ENCODE results near the gene OR2C3.
A peak's percentile ranks its signal among the peaks of the same experiment; 100 is the strongest.
"Not testable (repeated sequence)": the region's sequence is repeated elsewhere in the genome, so short reads cannot be mapped to it uniquely, and the experiment has no call there.

The OR2C3 gene

DNA sequence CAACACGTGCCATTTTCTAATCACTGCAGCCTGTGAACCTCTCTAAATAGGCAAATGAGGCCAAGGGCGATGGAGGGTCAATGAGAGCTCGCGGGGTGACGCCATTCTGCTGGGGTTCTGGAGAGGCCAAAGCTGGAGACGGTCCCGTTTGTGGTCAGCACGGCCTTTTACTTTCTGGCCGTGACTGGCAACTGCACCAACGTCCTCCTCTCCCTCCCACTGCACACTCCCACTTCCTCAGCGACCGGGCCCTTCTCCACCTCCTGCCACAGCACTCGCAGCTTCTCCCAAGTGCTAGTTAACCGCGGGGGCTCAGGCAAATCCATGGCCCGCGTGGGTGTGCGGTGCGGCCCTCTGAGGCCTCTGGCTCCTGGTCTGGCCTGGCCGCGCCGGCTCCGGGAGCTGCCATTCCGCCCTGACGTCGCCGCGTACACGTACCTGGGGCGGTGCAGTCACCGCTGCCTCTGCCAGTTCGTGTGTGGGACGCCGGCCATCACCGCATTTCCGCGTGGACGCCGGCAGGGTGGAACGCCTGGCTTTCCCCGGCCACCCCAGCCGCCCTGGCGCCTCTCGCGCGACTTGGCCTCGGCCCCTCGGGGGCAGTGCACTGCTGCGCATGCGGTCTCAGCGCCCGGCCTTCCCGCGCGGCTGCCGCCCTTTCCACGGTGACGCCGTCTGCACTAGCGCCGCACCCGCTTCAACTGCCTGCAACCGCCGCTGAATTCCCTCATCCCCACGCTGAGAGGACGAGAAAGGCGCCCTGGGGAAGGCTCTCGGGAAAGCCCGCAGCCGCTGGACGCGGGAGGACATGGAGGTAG lies 18.2 kb downstream of the OR2C3 start:
- no peak for DNase-seq

DNA sequence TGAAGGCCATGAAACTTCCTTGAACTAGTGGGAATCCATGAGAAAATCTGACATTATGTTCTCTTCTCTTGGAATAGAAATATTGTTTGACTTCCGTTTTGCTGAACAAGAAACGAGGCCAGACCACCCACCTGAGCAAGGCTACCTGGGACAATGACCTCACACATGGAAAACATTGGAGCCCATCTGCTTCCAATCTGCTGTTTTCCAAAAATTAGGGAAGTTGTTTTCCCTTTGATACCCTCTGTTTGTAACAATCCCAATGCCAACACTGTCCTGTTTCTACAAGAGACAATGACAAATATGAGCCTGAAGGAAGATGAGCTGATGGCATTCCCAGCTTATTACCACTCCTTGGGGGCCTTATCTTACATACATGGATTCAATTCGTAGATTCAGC lies 29.4 kb downstream of the OR2C3 start:
- DNase-seq = no peak

DNA sequence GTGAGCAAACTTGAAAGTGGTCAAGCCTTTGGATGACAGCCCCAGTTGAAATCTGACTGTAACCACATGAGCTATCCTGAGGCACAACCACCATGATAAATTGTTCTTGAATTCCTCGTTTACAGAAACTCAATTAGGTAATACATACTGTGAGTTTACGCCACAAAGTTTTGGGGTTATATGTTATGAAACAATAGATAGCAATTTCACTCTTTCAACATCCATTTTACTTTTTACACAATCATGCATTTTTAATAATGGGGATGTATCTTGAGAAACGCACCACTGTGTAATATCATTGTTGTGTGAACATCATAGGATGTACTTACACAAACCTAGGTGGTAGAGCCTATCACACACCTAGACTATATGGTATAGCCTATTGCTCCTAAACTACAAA lies 35.4 kb downstream of the OR2C3 start:
- no peak for DNase-seq

DNA sequence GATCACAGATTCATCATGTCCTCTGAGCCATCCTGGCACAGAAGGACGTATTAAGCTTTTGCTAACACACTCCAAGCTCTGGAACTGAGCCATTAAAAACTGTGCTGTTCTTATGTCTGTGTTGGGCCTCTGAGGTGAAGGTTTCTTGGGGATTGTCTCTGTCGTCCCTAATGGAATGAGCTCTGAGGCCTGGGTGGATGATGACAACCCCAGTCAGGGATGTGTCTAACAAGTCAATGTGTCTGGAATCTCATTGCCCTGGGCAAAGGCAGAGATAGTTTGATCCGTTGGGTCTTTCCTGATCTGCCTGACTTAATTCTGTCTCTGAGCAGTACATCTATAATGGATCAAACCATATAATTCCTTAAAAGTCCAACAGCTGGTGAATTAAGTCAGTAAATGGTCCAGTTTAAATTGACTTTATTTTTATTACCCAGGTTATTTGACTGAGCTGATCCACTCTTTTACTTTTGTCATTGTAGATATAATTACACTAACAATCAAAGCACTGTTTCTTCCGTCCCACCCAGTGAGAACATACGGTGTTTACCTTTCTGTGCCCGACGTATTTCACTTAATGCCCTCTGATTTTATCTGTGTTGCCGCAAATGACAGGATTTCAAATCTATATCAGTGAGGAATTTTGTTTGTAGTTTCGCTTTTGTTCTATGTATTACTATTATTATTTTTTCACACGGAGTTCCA lies 39.5 kb downstream of the OR2C3 start:
- no peak for DNase-seq

DNA sequence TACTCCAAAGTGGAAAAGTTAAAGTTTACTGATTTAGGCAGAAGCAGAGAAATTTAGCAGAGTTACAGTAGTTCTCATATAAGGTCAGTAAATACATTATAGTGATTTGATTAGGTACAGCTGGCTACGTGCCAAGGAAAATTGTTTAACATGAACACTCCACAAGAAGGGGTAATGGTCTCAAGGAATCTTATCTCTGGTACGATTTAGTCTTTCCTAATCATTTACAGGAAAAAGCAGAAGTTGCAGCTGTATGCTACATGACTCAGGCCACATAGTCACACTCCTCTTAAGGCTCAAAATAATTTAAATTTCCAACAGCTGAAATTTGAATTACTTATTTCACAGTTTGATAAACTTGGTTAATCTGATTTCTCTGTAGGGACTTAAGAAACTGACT lies 41.5 kb downstream of the OR2C3 start:
- no peak for DNase-seq

DNA sequence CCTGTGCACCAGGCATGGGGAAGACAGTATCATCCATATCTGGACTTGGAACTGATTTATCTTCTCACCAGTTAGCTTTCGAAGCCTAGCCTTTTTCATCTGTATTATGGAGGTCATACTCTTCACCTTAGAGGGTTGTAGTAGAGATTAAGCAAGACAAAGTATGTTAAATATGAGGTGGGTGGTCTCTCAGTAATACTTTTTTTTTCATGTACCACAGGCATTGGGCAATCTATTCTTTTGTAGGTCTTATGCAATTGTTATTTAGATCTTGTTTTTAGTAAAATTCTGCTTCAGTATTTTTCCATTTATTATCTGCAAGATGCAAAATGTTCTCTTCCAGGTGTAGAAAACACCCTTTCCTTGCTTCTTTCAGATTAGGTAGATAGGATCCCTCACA lies 43.1 kb downstream of the OR2C3 start:
- no peak for DNase-seq

DNA sequence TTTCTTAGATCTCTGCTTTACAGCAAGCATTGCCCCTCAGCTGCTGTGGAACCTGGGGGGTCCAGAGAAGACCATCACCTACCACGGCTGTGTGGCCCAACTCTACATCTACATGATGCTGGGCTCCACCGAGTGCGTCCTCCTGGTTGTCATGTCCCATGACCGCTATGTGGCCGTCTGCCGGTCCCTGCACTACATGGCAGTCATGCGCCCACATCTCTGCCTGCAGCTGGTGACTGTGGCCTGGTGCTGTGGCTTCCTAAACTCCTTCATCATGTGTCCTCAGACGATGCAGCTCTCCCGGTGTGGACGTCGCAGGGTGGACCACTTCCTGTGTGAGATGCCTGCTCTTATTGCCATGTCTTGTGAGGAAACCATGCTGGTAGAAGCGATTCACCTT lies 44.9 kb downstream of the OR2C3 start:
- DNase-seq = no peak

DNA sequence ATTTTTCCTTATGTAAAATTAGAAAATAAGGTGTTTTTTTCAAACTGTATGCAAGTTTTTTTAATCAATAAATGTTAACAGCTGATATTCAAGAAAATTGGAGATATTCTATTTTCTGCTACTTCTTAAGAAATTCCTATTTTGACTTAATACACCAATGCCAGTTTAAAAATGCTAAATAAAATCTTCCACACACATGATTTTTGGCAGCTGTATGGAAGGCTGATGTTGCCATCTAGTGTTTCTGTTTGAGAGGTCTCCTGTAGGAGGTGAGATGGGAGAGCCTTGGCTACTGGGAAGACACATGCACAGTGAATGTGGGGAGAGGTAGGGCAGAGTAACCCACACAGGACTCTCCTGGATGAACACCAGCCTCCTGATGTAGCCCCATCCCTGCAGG lies 49.2 kb downstream of the OR2C3 start:
- DNase-seq = peak; percentile 39

DNA sequence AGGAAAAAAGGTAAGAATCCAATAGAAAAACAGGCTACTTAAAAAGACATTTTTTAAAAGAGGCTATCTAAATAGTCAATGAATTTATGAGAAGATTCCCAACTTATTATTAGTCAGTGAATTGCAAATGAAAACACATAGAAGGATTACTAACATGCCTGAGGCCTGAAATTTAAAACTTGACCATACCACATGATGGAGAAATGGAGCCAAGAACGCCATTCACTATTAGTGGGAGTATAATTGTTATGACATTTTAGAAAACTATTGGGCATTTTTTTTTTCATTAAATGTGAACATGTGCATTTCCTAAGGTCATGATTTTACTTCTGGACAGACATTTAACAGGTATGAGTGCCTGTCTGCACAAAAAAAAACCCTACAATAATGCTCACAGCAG lies 53.5 kb downstream of the OR2C3 start:
- DNase-seq = no peak

DNA sequence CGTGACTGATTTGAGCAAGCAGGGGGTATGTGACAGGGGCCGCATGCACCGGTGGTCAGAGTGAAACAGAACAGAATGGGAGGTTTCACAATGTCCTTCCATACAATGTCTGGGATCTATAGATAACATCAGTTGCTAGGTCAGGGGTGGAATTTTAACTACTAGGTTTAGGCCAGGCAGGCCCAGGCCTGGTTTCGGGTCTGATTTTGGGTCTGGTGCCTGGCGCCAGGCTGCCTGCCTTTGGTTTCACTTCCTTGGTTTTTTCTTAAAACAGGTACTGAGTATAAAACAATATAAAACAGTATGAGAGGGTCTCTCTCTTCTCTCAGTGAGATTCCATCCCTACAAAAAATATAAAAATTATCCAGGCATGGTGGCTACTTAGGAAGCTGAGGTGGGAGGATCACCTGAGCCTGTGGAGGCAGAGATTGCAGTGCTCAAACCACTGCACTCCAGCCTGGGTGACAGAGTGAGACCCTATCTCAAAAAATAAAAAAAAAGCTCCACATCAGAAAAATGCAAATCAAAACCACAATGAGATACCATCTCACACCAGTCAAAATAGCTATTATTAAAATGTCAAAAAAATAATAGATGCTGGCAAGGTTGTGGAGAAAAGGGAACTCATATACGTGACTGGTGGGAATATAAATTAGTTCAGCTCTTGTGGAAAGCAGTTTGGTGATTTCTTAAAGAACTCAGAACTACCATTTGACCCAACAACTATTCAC lies 59.7 kb downstream of the OR2C3 start:
- not testable (repeated sequence) for DNase-seq

DNA sequence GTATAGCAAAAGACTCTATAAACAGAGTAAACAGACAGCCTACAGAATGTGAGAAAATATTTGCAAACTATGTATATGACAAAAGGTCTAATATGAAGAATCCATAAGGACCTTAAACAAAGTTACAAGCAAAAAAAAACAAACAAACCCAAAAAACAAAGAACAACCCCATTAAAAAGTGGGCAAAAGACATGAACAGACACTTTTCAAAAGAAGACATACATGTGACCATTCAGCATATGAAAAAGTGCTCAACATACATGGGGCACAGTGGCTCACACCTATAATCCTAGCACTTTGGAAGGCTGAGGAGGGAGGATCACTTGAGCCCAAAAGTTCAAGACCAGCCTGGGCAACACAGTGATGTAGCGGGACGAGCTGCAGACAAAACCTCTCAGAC lies 60.4 kb downstream of the OR2C3 start:
- no peak for DNase-seq

All from stimulated activated CD4-positive, alpha-beta T cell treated with anti-CD3 and anti-CD28 coated beads, Interleukin-4, amount 100 ng/mL, for 24 hours (primary cell).